B cell (primary cell): ENCODE results near the gene BMPER. TPM values are rescaled to one million over a fixed set of nuclear protein-coding genes. Genes with fewer than 3 reads are reported as not detected.

Experiments
- ATAC-seq: fragments of 200-7000 bp; cut with Tn5 transposase; one replicate; pipeline ENCODE4 v1.10.0; 2021; ENCODE audit warnings: low read depth, mild to moderate bottlenecking, moderate number of reproducible peaks, moderate library complexity
- CTCF ChIA-PET: fragments of 350-600 bp; sonication (Branson Sonifier 250); formaldehyde crosslinking; loops from one replicate; lab custom pipeline; 2021; ENCODE audit warnings: antibody characterized with exemption, inconsistent platforms; lab: Charles Lee
- POLR2A ChIA-PET: fragments of 350-600 bp; sonication (Branson Sonifier 250); formaldehyde crosslinking; loops from one replicate; lab custom pipeline; 2021; ENCODE audit warnings: antibody characterized with exemption; lab: Charles Lee
- DNase-seq: peaks from one replicate; pipeline ENCODE4 v3.0.0; 2013
- H2AFZ ChIP-seq: 2 replicates; pipeline ENCODE4 v1.6.1; 2012; ENCODE audit warnings: mild to moderate bottlenecking, low read depth, low read length; ENCODE audit not compliant: insufficient read depth, poor library complexity, severe bottlenecking
- H3K27ac ChIP-seq, 2 donors: 1 replicate in 1 of 2; 2 replicates in 1 of 2; pipeline ENCODE4 v1.5.1; 2012 to 2013; ENCODE audit warnings: low read length in 2 of 2, mild to moderate bottlenecking in 2 of 2, moderate library complexity in 1 of 2
- H3K27me3 ChIP-seq, 4 experiments: fragments of 200-600 bp in 1 of 4; sonication (generic) in 1 of 4; replicated peaks in 1 of 4; 1 replicate in 2 of 4; 2 replicates in 2 of 4; pipeline versions ENCODE4 v1.6.1 to v1.7.0; 2013 to 2016; ENCODE audit warnings: low read length in 3 of 4, mild to moderate bottlenecking in 2 of 4, mixed read lengths in 1 of 4, moderate library complexity in 1 of 4; ENCODE audit not compliant: insufficient read depth in 4 of 4, control insufficient read depth in 3 of 4; ENCODE audit errors: control extremely low read depth in 1 of 4
- H3K36me3 ChIP-seq, 2 experiments: replicated peaks in 1 of 2; 1 replicate in 1 of 2; 2 replicates in 1 of 2; pipeline versions ENCODE4 v1.6.1 to v1.7.1; 2013; ENCODE audit warnings: low read length in 1 of 2; ENCODE audit not compliant: insufficient read depth in 2 of 2, control insufficient read depth in 1 of 2; ENCODE audit errors: control extremely low read depth in 1 of 2, extremely low read depth in 1 of 2
- H3K4me1 ChIP-seq, 2 donors: fragments of 200-600 bp in 1 of 2; sonication (generic) in 1 of 2; 1 replicate in 1 of 2; 2 replicates in 1 of 2; pipeline versions ENCODE4 v1.5.1 to v1.6.1; 2013 to 2017; ENCODE audit warnings: low read length in 2 of 2; ENCODE audit not compliant: control insufficient read depth in 2 of 2, insufficient read depth in 2 of 2
- H3K4me2 ChIP-seq: replicated peaks from 2 replicates; pipeline ENCODE3; 2012; ENCODE audit warnings: mild to moderate bottlenecking, low read depth, low read length; ENCODE audit not compliant: poor library complexity, severe bottlenecking
- H3K4me3 ChIP-seq, 5 experiments: fragments of 200-600 bp in 1 of 5; sonication (generic) in 1 of 5; 1 replicate in 3 of 5; 2 replicates in 2 of 5; pipeline versions ENCODE4 v1.5.1 to v1.7.0; 2011 to 2016; ENCODE audit warnings: low read length in 4 of 5, mild to moderate bottlenecking in 4 of 5, low read depth in 2 of 5, control low read depth in 1 of 5, moderate library complexity in 1 of 5; ENCODE audit not compliant: insufficient read depth in 1 of 5; ENCODE audit errors: control extremely low read depth in 1 of 5, extremely low read depth in 1 of 5
- H3K79me2 ChIP-seq: fragments of 200-600 bp; sonication (generic); one replicate; pipeline ENCODE4 v1.6.0; 2016; ENCODE audit warnings: low read length; ENCODE audit not compliant: control insufficient read depth, insufficient read depth
- H3K9ac ChIP-seq: fragments of 200-600 bp; sonication (generic); 2 replicates; pipeline ENCODE4 v1.6.1; 2017; ENCODE audit warnings: mild to moderate bottlenecking, low read length, moderate library complexity
- H3K9me3 ChIP-seq, 3 donors: one replicate each; pipeline versions ENCODE4 v1.6.1 to v1.7.1; 2013; ENCODE audit warnings: low read length in 2 of 3; ENCODE audit not compliant: control insufficient read depth in 2 of 3, insufficient read depth in 1 of 3; ENCODE audit errors: control extremely low read depth in 1 of 3
- H4K20me1 ChIP-seq: 2 replicates; pipeline ENCODE4 v1.6.0; 2012; ENCODE audit warnings: mild to moderate bottlenecking, low read length; ENCODE audit not compliant: insufficient read depth, control insufficient read depth, poor library complexity, severe bottlenecking
- H3K27ac Mint-ChIP-seq: one replicate; pipeline ENCODE4 v1.8.0; 2021; ENCODE audit warnings: mixed read lengths
- H3K27me3 Mint-ChIP-seq: one replicate; pipeline ENCODE4 v1.8.0; 2021; ENCODE audit warnings: mixed read lengths
- H3K4me1 Mint-ChIP-seq: one replicate; pipeline ENCODE4 v1.8.0; 2021; ENCODE audit warnings: mixed read lengths
- H3K4me3 Mint-ChIP-seq: one replicate; pipeline ENCODE4 v1.8.0; 2021; ENCODE audit warnings: mixed read lengths
- H3K9me3 Mint-ChIP-seq: one replicate; pipeline ENCODE4 v1.8.0; 2022; ENCODE audit warnings: mixed read lengths; ENCODE audit not compliant: insufficient read depth
- EZH2 ChIP-seq: IDR thresholded peaks from 2 replicates; pipeline ENCODE4 v1.6.1; 2012; ENCODE audit warnings: borderline replicate concordance, low read depth, mild to moderate bottlenecking, moderate library complexity, low read length; ENCODE audit not compliant: insufficient read depth, poor library complexity, severe bottlenecking
- WGBS: methylation state at CpG from one replicate; pipeline ENCODE4 v1.1.5; 2013; ENCODE audit warnings: missing lambda C conversion rate; ENCODE audit not compliant: insufficient coverage; 5-methylcytosine and 5-hydroxymethylcytosine counted together
- intact Hi-C: fragments of 100-400 bp; cut with micrococcal nuclease; formaldehyde crosslinking; loops from one replicate; pipeline ENCODE4 v1.10.0; 2022
- polyA plus RNA-seq: library from polyadenylated mRNA; depleted of rRNA; stranded (reverse); fragments of >200 nt; gene quantifications from 2 replicates; pipeline ENCODE4 v1.2.3, GENCODE V29; 2012
- total RNA-seq, 2 donors: library from RNA; stranded (reverse); fragments of 120-200 nt in 1 of 2; gene quantifications; 1 replicate in 1 of 2; 2 replicates in 1 of 2; pipeline versions ENCODE4 v1.2.3 to v1.2.4, GENCODE V29; 2013 to 2022
- TF ChIP-seq, protein P1 (sequence below): fragments of 200-600 bp; IDR thresholded peaks from one replicate; pipeline ENCODE4 v1.8.0; 2022; ENCODE audit warnings: antibody characterized with exemption, mild to moderate bottlenecking

The BMPER gene
- total and polyA plus RNA-seq, 2 donors (not counting 1 experiment from before 2014, with no cell fraction given) = not detected

DNA sequence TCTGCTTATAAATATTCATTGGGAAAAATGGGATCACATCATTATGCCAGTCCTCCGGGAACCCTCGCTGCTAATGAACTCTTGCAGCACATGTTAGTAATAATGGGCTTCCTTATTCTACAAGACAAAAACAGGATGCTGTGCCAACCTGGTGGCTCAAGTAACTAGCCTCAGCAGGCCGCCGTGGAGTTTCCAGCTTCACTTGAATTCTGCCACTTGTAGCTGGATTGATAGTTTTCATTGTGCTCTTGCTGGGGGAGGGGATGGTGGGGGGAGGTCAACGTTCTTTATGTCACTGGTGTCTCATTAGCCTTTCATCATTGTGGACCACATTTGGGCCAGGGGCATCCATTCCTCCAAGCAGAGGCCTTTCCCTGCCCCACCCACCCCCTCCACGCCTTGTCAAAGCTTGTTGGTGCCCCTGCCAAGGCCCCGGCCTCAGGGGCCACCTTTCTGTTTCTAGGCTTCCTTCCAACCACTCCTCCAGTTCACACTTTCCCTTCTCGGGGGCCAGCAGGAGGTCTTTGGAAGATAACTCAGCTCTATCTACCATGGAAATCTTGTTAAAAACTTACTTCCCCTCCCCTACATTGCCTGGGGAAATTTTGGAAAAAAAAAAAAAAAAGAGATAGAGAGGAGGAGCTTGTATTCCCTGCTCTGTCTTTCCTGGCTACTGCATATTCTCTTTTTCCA, 153.9 kb downstream of the BMPER start:
- WGBS = 65% methylated on average over 6 of the region's 8 CpGs
- Mint-ChIP-seq H3K9me3 (no peaks in the 10 kb centered on the region), H3K27me3 (peaks cover 5% of the 10 kb centered on the region), H3K27ac (no peak overlapping the region), H3K4me1 (no peaks in the 10 kb centered on the region), H3K4me3 (no peak overlapping the region)
- DNase-seq = no peak
- ATAC-seq = no peak
- no peak overlapping the region for H3K9ac ChIP-seq
- ChIA-PET CTCF (no interaction called here), POLR2A (no interaction called here)
- no peaks in the 10 kb centered on the region for H3K36me3 ChIP-seq
- no peaks in the 10 kb centered on the region for H4K20me1 ChIP-seq
- no peaks in the 10 kb centered on the region for H3K79me2 ChIP-seq
- no peak for TF ChIP-seq EZH2
- TF ChIP-seq, protein P1, sequence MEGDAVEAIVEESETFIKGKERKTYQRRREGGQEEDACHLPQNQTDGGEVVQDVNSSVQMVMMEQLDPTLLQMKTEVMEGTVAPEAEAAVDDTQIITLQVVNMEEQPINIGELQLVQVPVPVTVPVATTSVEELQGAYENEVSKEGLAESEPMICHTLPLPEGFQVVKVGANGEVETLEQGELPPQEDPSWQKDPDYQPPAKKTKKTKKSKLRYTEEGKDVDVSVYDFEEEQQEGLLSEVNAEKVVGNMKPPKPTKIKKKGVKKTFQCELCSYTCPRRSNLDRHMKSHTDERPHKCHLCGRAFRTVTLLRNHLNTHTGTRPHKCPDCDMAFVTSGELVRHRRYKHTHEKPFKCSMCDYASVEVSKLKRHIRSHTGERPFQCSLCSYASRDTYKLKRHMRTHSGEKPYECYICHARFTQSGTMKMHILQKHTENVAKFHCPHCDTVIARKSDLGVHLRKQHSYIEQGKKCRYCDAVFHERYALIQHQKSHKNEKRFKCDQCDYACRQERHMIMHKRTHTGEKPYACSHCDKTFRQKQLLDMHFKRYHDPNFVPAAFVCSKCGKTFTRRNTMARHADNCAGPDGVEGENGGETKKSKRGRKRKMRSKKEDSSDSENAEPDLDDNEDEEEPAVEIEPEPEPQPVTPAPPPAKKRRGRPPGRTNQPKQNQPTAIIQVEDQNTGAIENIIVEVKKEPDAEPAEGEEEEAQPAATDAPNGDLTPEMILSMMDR = no peak
- H3K4me2 ChIP-seq = no peak overlapping the region
- no peak overlapping the region for H2AFZ ChIP-seq
- intact Hi-C loops = no loop called here
- H3K9me3 ChIP-seq = no peaks in the 10 kb centered on the region
- H3K4me3 ChIP-seq = no peak overlapping the region
- no peaks in the 10 kb centered on the region for H3K4me1 ChIP-seq
- H3K27me3 ChIP-seq = no peaks in the 10 kb centered on the region
- no peak overlapping the region for H3K27ac ChIP-seq

DNA sequence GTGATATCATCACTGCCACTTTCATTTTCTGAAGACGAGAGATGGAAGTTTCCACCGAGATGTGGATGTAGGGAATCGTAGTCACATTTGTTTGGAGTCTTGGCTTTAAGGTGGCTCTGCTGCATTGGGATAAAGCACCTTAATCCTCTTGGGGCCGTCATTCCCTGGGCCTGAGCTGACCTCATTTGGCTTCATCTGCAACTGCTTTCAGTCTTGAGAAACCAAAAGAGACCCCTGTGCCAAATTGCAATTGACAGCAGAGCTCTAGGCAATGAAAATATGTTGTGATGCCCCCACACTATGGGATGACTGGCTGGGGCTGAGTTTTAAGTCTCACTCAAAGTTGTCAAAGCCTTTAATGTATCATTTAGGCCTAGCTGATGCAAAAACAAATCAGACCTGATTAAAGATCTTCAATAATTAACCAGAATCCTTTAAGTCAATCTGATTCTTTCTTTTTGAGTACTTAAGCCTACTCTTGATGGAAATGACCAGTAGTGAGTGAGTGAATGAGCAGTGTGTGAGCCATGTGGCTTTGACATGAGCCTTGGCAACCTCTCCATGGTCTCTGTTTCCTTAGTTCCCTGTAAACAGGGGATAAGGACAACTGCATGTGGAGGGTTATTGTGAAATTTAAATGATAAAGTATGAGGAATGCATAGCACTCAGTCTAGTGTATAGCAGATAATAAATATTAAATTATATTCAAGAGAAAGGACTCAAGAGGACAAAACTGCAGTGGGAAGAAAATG, 155.0 kb downstream of the BMPER start:
- Histone ChIP-seq H3K27ac (no peak overlapping the region), H3K9ac (no peak overlapping the region), H3K36me3 (no peaks in the 10 kb centered on the region), H2AFZ (no peak overlapping the region), H3K4me2 (no peak overlapping the region), H4K20me1 (no peaks in the 10 kb centered on the region), H3K9me3 (no peaks in the 10 kb centered on the region), H3K4me3 (no peak overlapping the region), H3K79me2 (no peaks in the 10 kb centered on the region), H3K27me3 (no peaks in the 10 kb centered on the region), H3K4me1 (no peaks in the 10 kb centered on the region)
- intact Hi-C loops = no loop called here
- 77% methylated on average over 3 of the region's 4 CpGs for WGBS
- H3K4me3 Mint-ChIP-seq = no peak overlapping the region
- ATAC-seq (no peak), DNase-seq (no peak)
- ChIA-PET POLR2A (no interaction called here), CTCF (no interaction called here)
- no peak overlapping the region for H3K27ac Mint-ChIP-seq
- TF ChIP-seq EZH2 = no peak
- TF ChIP-seq, protein P1 = no peak
- H3K4me1 Mint-ChIP-seq = no peaks in the 10 kb centered on the region
- H3K9me3 Mint-ChIP-seq = no peaks in the 10 kb centered on the region
- H3K27me3 Mint-ChIP-seq = peaks cover 5% of the 10 kb centered on the region
